Mesendoderm (in vitro differentiated cells): ENCODE results near the gene CCL19.
A peak's percentile ranks its signal among the peaks of the same experiment; 100 is the strongest.

ENCODE experiments used
- DNase-seq: peaks from one replicate; pipeline ENCODE4 v3.0.0; 2013
- H2AK5ac ChIP-seq: 2 replicates; pipeline ENCODE4 v1.6.1; 2013; ENCODE audit warnings: low read length, inconsistent platforms
- H2BK120ac ChIP-seq: 2 replicates; pipeline ENCODE4 v1.6.1; 2013; ENCODE audit warnings: low read depth, mild to moderate bottlenecking, low read length, moderate library complexity, mixed read lengths
- H2BK15ac ChIP-seq: replicated peaks from 2 replicates; pipeline ENCODE4 v1.6.1; 2013; ENCODE audit warnings: low read depth, mild to moderate bottlenecking, moderate library complexity
- H2BK5ac ChIP-seq: 2 replicates; pipeline ENCODE4 v1.6.1; 2013; ENCODE audit warnings: low read length, inconsistent platforms
- H3K18ac ChIP-seq: 2 replicates; pipeline ENCODE4 v1.6.1; 2013; ENCODE audit warnings: mild to moderate bottlenecking, low read length, mixed read lengths
- H3K23ac ChIP-seq: one replicate; pipeline ENCODE4 v1.6.1; 2013; ENCODE audit warnings: low read length
- H3K27ac ChIP-seq: 2 replicates; pipeline ENCODE4 v1.5.1; 2013; ENCODE audit warnings: low read depth, mild to moderate bottlenecking, inconsistent platforms, low read length, moderate library complexity
- H3K27me3 ChIP-seq: 2 replicates; pipeline ENCODE4 v1.6.1; 2013; ENCODE audit warnings: low read length, control low read depth, mild to moderate bottlenecking, inconsistent platforms; ENCODE audit not compliant: insufficient read depth, poor library complexity
- H3K36me3 ChIP-seq: 2 replicates; pipeline ENCODE4 v1.6.1; 2013; ENCODE audit warnings: low read length, inconsistent platforms; ENCODE audit not compliant: control insufficient read depth, insufficient read depth
- H3K4ac ChIP-seq: one replicate; pipeline ENCODE4 v1.6.1; 2013; ENCODE audit warnings: low read depth, mild to moderate bottlenecking, low read length, moderate library complexity
- H3K4me1 ChIP-seq: 2 replicates; pipeline ENCODE4 v1.6.1; 2013; ENCODE audit warnings: low read depth, low read length, inconsistent platforms; ENCODE audit not compliant: control insufficient read depth
- H3K4me2 ChIP-seq: 2 replicates; pipeline ENCODE4 v1.6.1; 2013; ENCODE audit warnings: low read length
- H3K4me3 ChIP-seq: 2 replicates; pipeline ENCODE4 v1.5.1; 2013; ENCODE audit warnings: mild to moderate bottlenecking, low read length
- H3K56ac ChIP-seq: one replicate; pipeline ENCODE4 v1.6.1; 2013; ENCODE audit warnings: low read length
- H3K79me1 ChIP-seq: 2 replicates; pipeline ENCODE4 v1.6.1; 2013; ENCODE audit warnings: low read length, inconsistent platforms
- H3K79me2 ChIP-seq: 2 replicates; pipeline ENCODE4 v1.6.1; 2013; ENCODE audit warnings: mild to moderate bottlenecking, low read length; ENCODE audit not compliant: control insufficient read depth, insufficient read depth
- H3K9ac ChIP-seq: 2 replicates; pipeline ENCODE4 v1.6.1; 2013; ENCODE audit warnings: low read length, inconsistent platforms
- H4K5ac ChIP-seq: one replicate; pipeline ENCODE4 v1.6.1; 2013; ENCODE audit warnings: low read length
- H4K8ac ChIP-seq: one replicate; pipeline ENCODE4 v1.6.1; 2013; ENCODE audit warnings: low read depth, mild to moderate bottlenecking, control low read depth, low read length, moderate library complexity
- whole genome bisulfite sequencing: extraction: QIAGEN DNeasy Blood & Tissue Kit; methylation state at CpG from one replicate; pipeline ENCODE4 v1.1.7; 2013; ENCODE audit warnings: low lambda C conversion rate, missing lambda C conversion rate; ENCODE audit not compliant: insufficient coverage; ENCODE audit errors: extremely low coverage; 5-methylcytosine and 5-hydroxymethylcytosine counted together

Gene CCL19

GRCh38 chr9:34656992-34657391, 34.1 kb downstream of the CCL19 start:
- peaks cover 22% of the 10 kb centered on the region for H3K4me1 ChIP-seq
- WGBS: no CpG with 5 or more reads among the region's 5 CpGs

DNA sequence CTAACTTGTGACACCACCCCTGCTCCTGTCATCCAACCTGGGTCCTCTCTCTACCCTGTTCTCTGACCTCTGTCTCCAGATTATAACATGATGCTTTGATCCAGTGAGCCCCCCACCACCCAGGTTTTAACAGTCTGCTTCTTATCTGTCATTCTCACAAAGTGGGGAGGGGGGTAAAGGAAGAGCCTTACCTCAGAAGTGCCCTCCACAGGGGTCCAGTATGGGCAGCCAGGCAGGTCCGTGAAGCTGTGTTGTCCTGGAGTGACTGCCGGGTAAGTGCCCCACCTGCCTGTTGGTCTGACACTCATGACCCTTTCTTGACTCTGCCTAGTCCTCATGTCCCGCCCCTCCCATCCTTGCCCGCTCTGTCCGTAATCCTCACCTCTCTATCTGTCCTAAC, 35.7 kb downstream of the CCL19 start:
- H3K9ac ChIP-seq: no peak overlapping the region
- H2AK5ac ChIP-seq: no peak overlapping the region
- H3K4me3 ChIP-seq: no peak overlapping the region
- no CpG with 5 or more reads among the region's 5 CpGs for WGBS
- no peak overlapping the region for H3K56ac ChIP-seq
- H3K4me2 ChIP-seq: no peak overlapping the region
- no peak overlapping the region for H2BK5ac ChIP-seq
- no peak overlapping the region for H3K4ac ChIP-seq
- DNase-seq: no peak
- H4K5ac ChIP-seq: no peak overlapping the region
- no peak overlapping the region for H3K27ac ChIP-seq
- H4K8ac ChIP-seq: no peak overlapping the region
- H2BK120ac ChIP-seq: no peak overlapping the region
- no peaks in the 10 kb centered on the region for H3K79me1 ChIP-seq
- no peak overlapping the region for H3K23ac ChIP-seq
- peaks cover 24% of the 10 kb centered on the region for H3K4me1 ChIP-seq
- no peaks in the 10 kb centered on the region for H3K36me3 ChIP-seq
- H3K27me3 ChIP-seq: no peaks in the 10 kb centered on the region
- no peak overlapping the region for H2BK15ac ChIP-seq
- H3K18ac ChIP-seq: no peak overlapping the region
- H3K79me2 ChIP-seq: no peaks in the 10 kb centered on the region

More at GRCh38 chr9:34656992-34657391, 34.1 kb downstream of the CCL19 start:
- H3K27me3 ChIP-seq: no peaks in the 10 kb centered on the region
- H2AK5ac ChIP-seq: no peak overlapping the region
- no peak overlapping the region for H2BK120ac ChIP-seq
- no peak overlapping the region for H4K5ac ChIP-seq
- H4K8ac ChIP-seq: no peak overlapping the region
- H3K56ac ChIP-seq: no peak overlapping the region
- no peak overlapping the region for H3K23ac ChIP-seq
- no peak overlapping the region for H3K18ac ChIP-seq
- no peak overlapping the region for H3K9ac ChIP-seq
- no peaks in the 10 kb centered on the region for H3K79me1 ChIP-seq
- no peaks in the 10 kb centered on the region for H3K36me3 ChIP-seq
- no peak overlapping the region for H2BK5ac ChIP-seq
- H3K4ac ChIP-seq: no peak overlapping the region
- H3K4me2 ChIP-seq: no peak overlapping the region
- no peak overlapping the region for H3K4me3 ChIP-seq
- H3K79me2 ChIP-seq: no peaks in the 10 kb centered on the region
- no peak overlapping the region for H3K27ac ChIP-seq
- H2BK15ac ChIP-seq: no peak overlapping the region
- DNase-seq: no peak

DNA sequence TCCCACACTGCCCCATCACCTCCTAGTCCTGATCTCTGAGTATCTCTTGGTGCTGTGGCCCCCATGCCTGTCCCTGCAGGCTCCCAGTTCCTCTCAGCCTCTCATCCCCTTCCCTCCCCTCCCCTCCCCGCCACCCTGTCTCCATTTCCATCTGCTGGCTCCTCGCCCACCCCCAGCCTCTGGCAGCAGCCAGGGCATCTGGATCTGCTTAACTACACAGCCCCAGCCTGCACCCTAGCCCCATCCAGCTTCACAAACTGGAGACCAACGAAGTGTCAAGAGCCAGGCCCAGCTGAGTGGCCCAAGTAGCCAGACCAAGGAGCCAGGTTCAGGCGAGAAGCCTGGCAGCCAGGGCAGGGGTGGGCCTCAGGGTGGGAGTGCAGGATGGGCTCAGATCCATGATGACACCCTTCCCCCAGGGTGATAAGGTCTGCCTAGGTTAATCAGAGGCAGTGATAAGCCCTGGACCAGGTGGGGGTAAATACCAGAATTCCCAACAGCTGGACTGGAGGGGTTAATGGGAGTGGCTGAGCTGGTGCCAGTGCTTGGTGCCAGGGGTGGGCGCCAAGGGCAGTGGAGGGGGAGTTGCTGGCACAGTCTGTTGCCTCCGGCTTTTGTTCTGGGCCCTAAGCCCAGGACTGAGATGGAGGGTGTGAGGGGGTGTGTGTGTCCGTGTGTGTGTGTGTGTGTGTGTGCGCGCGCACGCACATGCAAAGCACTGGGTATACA, 36.6 kb downstream of the CCL19 start:
- H2BK5ac ChIP-seq: no peak overlapping the region
- H2BK120ac ChIP-seq: no peak overlapping the region
- no peaks in the 10 kb centered on the region for H3K27me3 ChIP-seq
- no peak overlapping the region for H3K4ac ChIP-seq
- no peak overlapping the region for H4K5ac ChIP-seq
- whole genome bisulfite sequencing: no CpG with 5 or more reads among the region's 11 CpGs
- peak overlapping the region; percentile 59 for H3K56ac ChIP-seq
- H3K18ac ChIP-seq: no peak overlapping the region
- no peak overlapping the region for H3K23ac ChIP-seq
- H2BK15ac ChIP-seq: no peak overlapping the region
- H4K8ac ChIP-seq: no peak overlapping the region
- H3K79me2 ChIP-seq: no peaks in the 10 kb centered on the region
- H3K4me2 ChIP-seq: no peak overlapping the region
- H3K79me1 ChIP-seq: no peaks in the 10 kb centered on the region
- no peak for DNase-seq
- no peak overlapping the region for H3K9ac ChIP-seq
- H3K4me3 ChIP-seq: no peak overlapping the region
- H3K4me1 ChIP-seq: peaks cover 24% of the 10 kb centered on the region
- no peak overlapping the region for H3K27ac ChIP-seq
- no peak overlapping the region for H2AK5ac ChIP-seq
- H3K36me3 ChIP-seq: no peaks in the 10 kb centered on the region

- H3K36me3 ChIP-seq: no peaks in the 10 kb centered on the region
- no peak overlapping the region for H2BK15ac ChIP-seq
- no peak overlapping the region for H4K5ac ChIP-seq
- no peak overlapping the region for H3K18ac ChIP-seq
- no peak overlapping the region for H3K27ac ChIP-seq
- no peak overlapping the region for H3K23ac ChIP-seq
- H3K4ac ChIP-seq: no peak overlapping the region
- H2BK5ac ChIP-seq: peak overlapping the region; percentile 88
- H2AK5ac ChIP-seq: peak overlapping the region; percentile 6
- H3K4me2 ChIP-seq: no peak overlapping the region
- no peaks in the 10 kb centered on the region for H3K27me3 ChIP-seq
- H3K9ac ChIP-seq: peak overlapping the region; percentile 44
- H3K4me1 ChIP-seq: peaks cover 24% of the 10 kb centered on the region
- no peak overlapping the region for H2BK120ac ChIP-seq
- no peak for DNase-seq
- no peak overlapping the region for H3K4me3 ChIP-seq
- H3K79me1 ChIP-seq: peaks cover 4% of the 10 kb centered on the region
- no CpG with 5 or more reads among the region's 11 CpGs for WGBS
- no peaks in the 10 kb centered on the region for H3K79me2 ChIP-seq
- no peak overlapping the region for H4K8ac ChIP-seq
- peak overlapping the region; percentile 66 for H3K56ac ChIP-seq
Measured at GRCh38 chr9:34653151-34654072, 37.7 kb downstream of the CCL19 start.

GRCh38 chr9:34652602-34653000, 38.5 kb downstream of the CCL19 start:
- peak overlapping the region; percentile 79 for H3K4me2 ChIP-seq
- no peak overlapping the region for H2BK120ac ChIP-seq
- WGBS: no CpG with 5 or more reads among the region's 5 CpGs
- no peak overlapping the region for H4K5ac ChIP-seq
- no peak overlapping the region for H3K4me3 ChIP-seq
- DNase-seq: no peak
- no peak overlapping the region for H3K4ac ChIP-seq
- H3K79me1 ChIP-seq: peaks cover 8% of the 10 kb centered on the region
- H3K36me3 ChIP-seq: no peaks in the 10 kb centered on the region
- peaks cover 27% of the 10 kb centered on the region for H3K4me1 ChIP-seq
- H2BK15ac ChIP-seq: no peak overlapping the region
- H2AK5ac ChIP-seq: peak overlapping the region; percentile 68
- no peak overlapping the region for H4K8ac ChIP-seq
- H3K56ac ChIP-seq: peak overlapping the region; percentile 84
- peak overlapping the region; percentile 67 for H3K23ac ChIP-seq
- no peak overlapping the region for H2BK5ac ChIP-seq
- H3K9ac ChIP-seq: peak overlapping the region; percentile 67
- H3K18ac ChIP-seq: no peak overlapping the region
- H3K79me2 ChIP-seq: peaks cover 5% of the 10 kb centered on the region
- no peaks in the 10 kb centered on the region for H3K27me3 ChIP-seq
- no peak overlapping the region for H3K27ac ChIP-seq
